GM19035 (cell line): ENCODE measurements around the gene MBTPS2.
A peak's percentile ranks its signal among the peaks of the same experiment; 100 is the strongest.
"Not testable (repeated sequence)": the region's sequence is repeated elsewhere in the genome, so short reads cannot be mapped to it uniquely, and the experiment has no call there.

Experiments
- ATAC-seq: cut with Tn5 transposase; IDR thresholded peaks from one replicate; pipeline ENCODE4 v1.9.1; 2021; ENCODE audit not compliant: unreplicated experiment

Gene MBTPS2

GRCh38 chrX:21839334-21840192, at the start of gene MBTPS2:
TSS of gene MBTPS2 (plus strand) at chrX:21839617. CDS start at chrX:21839735, 118 bp downstream.
- peak; percentile 86 for ATAC-seq

GRCh38 chrX:21798677-21799219, 40.7 kb upstream of the MBTPS2 start:
- ATAC-seq: peak; percentile 80

GRCh38 chrX:21799767-21800166, 39.6 kb upstream of the MBTPS2 start:
- no peak for ATAC-seq

- ATAC-seq: no peak
These were observed 39.1 kb upstream of the MBTPS2 start for GRCh38 chrX:21800344-21800770.

GRCh38 chrX:21802054-21802670, 37.3 kb upstream of the MBTPS2 start:
- ATAC-seq: no peak

- no peak for ATAC-seq
These were observed 36.6 kb upstream of the MBTPS2 start for GRCh38 chrX:21802839-21803238.

GRCh38 chrX:21806691-21807090, 32.7 kb upstream of the MBTPS2 start:
- ATAC-seq: no peak

GRCh38 chrX:21811832-21812231, 27.6 kb upstream of the MBTPS2 start:
- ATAC-seq: no peak

- ATAC-seq: no peak
These were observed 26.8 kb upstream of the MBTPS2 start for GRCh38 chrX:21812628-21813027.

- ATAC-seq: no peak
These were observed 25.6 kb upstream of the MBTPS2 start for GRCh38 chrX:21813612-21814368.

GRCh38 chrX:21816136-21816535, 23.3 kb upstream of the MBTPS2 start:
- ATAC-seq: no peak

- ATAC-seq: not testable (repeated sequence)
These were observed 19.2 kb upstream of the MBTPS2 start for GRCh38 chrX:21820170-21820569.

GRCh38 chrX:21821875-21822274, 17.5 kb upstream of the MBTPS2 start:
- no peak for ATAC-seq

GRCh38 chrX:21831496-21831895, 7.9 kb upstream of the MBTPS2 start:
- no peak for ATAC-seq

GRCh38 chrX:21837056-21837455, 2.4 kb upstream of the MBTPS2 start:
- no peak for ATAC-seq

- ATAC-seq: peak; percentile 17
These were observed 482 bp upstream of the MBTPS2 start for GRCh38 chrX:21838937-21839333.

- ATAC-seq: peak; percentile 18
These were observed 752 bp downstream of the MBTPS2 start for GRCh38 chrX:21840193-21840545.

GRCh38 chrX:21843179-21843578, 3.8 kb downstream of the MBTPS2 start:
- no peak for ATAC-seq

GRCh38 chrX:21845096-21845495, 5.7 kb downstream of the MBTPS2 start:
- ATAC-seq: no peak

GRCh38 chrX:21847342-21847741, 7.9 kb downstream of the MBTPS2 start:
- ATAC-seq: no peak

- ATAC-seq: no peak
These were observed 14.2 kb downstream of the MBTPS2 start for GRCh38 chrX:21853578-21853977.
